ENCODE results near the gene ELMO2.
A peak's percentile ranks its signal among the peaks of the same experiment; 100 is the strongest.
"Not testable (repeated sequence)": the region's sequence is repeated elsewhere in the genome, so short reads cannot be mapped to it uniquely, and the experiment has no call there.

Gene ELMO2

DNA sequence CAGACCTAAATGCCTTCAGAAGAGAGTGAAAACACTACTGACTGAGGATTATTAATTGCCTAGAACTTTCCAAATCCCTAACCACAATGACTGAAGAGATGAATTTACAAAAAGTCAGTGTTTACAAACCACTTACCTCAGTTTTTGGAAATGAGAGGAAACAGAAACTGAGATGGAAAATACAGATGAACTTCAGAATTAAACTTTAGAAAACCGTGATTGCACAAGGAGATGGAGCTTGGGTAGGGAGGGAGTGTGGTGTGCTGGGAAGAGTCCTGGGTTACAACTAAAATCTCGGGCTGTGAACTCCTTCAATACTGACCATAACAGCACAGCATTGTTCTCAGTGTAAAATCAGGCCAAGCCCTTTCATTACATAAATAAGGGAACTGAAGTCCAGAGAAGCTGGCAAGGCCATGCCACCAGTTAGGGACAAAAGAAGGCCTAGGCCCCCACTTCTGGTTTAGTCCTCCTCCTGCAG lies 4.0 kb downstream of the ELMO2 start:
- no peak for DNase-seq (ENCODE audit: low read depth)

- DNase-seq (ENCODE audit: low read depth), result no peak
Observed at GRCh38 chr20:46401478-46401860, 4.9 kb downstream of the ELMO2 start.

DNA sequence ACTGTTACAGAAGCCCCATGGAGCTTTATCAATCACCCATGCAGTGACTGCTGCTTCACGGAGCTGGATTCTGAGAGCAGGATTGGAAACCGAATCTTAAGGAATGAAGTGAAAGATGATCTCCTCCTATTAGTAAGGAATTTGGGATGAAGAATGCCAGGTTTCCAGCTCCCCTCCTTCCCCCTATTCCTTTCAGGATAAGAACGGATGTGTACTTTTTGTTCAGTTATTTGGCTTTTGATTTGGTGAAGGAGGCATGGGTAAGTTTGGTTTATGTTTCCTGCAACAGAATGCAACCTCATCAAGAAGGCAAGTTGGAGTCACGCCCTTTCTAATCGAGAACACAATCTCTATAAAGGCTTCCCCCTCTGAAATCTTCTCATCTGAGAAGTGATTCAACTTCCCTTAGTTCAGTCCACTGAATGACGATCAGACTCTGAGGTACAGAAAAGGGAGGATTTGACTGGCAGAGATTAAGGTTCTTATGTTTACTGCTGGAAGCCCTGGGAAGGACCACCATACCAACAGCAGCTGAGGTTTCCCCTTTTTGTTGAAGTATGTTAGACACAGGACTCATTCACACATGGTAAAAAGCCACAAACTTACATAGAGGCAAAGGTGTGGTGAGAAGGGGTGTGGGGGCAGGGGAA lies 5.5 kb downstream of the ELMO2 start:
- peak; percentile 20 for DNase-seq (ENCODE audit: low read depth)

DNA sequence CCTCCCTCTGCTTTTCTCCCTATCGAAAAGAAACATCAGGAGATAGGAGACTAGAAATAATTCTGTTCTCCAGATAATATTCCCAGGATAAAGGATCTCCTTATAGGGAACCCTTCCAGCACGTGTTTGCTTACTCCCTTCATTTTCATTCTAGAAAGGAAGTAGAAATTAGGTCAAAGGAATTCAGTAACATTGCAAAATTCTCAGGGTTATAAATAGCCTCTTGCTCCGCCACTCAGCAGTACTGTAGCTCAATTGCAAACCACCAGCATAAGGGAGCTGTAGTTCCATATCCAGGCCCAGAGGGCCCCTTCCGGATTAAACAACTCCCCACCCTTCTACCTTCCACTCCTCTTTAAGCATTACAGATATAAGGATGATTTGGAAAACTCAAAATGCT lies 6.2 kb downstream of the ELMO2 start:
- DNase-seq (ENCODE audit: low read depth), result peak; percentile 40

DNA sequence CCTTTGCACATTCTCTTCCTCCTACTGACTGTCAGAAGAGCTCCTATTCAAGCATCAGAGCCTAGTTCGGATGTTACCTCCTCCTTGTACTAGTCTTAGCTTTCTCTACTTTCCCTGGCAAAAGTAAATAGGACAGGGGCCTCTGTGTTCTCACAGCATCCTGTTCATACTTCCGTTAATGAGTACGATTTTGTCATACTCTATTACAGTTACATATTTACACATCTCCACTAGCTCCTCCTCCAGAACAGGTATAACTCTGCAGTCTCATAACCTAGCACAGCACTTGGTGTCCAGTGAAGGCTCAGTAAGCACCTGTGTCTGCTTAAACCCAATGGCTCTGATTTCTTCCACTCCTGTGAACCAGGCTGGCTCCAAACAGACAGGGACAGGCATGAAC lies 7.0 kb downstream of the ELMO2 start:
- DNase-seq (ENCODE audit: low read depth), result no peak

- DNase-seq (ENCODE audit: low read depth), result no peak
Observed at GRCh38 chr20:46398963-46399362, 7.5 kb downstream of the ELMO2 start.

GRCh38 chr20:46396052-46396740 lies 10.2 kb downstream of the ELMO2 start:
- DNase-seq (ENCODE audit: low read depth), result no peak

DNA sequence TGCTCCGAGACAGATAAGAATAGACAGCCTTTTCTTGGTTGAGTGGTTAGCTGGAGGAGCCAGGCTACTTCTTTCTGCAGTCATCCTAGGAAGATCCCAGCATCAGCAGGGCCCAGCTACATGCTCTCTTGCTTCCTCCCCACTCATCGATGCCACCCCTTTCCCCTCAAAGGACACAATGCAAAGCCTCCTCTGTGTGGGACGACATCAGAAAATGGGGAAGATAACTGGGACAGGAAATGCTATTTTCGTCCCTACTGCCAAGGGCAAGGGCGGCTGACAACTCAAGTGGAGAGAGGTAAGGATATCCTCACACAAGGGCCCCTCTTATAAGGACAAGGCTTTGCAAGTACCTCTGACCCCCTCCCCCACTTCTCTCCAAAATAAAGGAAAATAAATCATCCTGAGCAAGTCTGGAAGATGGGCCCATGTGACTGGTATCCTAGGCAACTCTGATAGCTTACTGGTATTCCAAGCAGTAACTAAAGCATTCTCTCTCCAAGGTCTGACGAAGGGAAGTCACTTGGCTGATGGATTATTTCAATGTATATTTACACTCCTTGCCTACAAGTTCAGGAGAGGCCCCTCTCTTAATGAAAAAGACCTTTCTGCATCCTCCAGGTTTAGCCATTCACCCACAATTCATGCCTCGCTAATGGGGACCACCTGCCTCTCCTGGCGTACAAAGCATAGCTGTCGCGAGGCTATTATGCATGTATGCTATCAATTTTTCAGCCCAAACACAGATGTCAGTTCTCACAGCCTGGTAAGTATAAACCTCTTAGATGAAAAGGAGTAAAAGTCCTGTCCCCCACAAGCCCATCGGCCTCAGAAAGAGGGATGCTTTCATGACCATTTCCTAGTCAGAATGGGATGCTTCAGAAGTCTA lies 11.3 kb downstream of the ELMO2 start:
- no peak for DNase-seq (ENCODE audit: low read depth)

- DNase-seq (ENCODE audit: low read depth), result no peak
Observed at GRCh38 chr20:46393967-46394366, 12.4 kb downstream of the ELMO2 start.

DNA sequence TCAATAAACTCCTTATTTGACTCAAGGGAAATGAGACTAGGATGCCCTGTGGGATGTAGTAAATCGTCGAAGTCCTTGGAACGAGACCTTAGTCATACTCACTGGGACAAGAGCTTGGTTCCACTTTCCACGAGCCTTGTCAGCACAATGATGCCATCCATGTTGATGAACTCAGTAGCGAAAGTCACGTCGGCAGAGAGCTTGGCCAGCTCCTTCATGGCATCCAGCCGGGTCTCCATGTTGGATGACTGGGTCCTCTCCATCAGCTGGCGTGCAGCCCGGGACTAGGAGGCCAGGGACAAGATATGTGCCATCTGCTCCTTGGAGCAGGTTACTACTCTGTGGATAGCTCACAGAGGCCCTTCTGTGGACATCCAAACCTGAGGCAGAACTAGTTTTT lies 17.5 kb downstream of the ELMO2 start:
- no peak for DNase-seq (ENCODE audit: low read depth)

DNA sequence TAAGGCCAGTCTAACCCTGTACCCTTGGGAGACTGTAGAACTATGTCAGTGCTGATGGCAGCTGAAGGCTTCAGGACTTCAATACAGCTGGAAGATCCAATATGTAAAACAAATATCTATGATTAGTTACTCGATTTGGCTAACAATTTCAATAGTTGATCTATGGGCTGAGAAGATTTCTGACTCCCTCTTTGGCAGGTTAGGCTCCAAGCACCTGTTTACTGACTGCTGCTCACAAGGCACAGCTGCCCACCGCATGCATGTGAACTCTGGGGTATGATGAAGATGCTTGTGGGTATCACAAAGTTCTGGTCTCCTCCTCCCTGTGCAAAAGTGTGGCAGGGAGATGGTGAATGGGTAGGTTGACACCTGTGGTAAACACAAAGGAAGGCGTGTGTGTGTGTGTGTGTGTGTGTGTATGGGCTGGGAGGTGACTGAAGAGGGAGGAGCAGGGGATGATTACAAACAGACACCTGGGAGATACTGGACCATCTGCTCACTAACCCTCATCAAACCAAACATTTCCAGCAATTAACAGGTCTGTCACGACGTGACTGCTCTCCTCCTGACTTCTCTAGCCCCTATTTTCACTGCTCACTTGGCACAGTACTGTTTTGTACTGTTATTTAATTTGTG lies 18.1 kb downstream of the ELMO2 start:
- no peak for DNase-seq (ENCODE audit: low read depth)

DNA sequence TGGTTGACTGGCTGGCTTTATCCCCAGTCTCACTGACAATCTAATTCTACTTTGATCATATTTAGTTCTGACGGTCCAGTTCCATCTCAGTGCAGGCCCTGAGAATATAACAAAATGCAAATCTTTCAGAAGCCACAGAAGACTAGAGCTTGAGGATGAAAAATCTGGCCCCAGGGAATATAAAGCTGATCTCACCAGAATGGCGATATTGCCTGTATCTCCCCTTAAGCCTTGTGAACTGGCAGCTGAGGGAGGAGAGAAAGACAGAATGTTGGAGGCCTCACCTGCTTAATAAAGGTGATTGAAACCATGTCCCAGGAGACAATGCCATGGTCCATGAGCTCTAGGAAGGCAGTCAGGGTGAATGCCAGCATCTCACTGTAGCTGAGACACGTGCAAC lies 19.4 kb downstream of the ELMO2 start:
- DNase-seq (ENCODE audit: low read depth), result not testable (repeated sequence)

GRCh38 chr20:46378412-46379009 lies 27.9 kb downstream of the ELMO2 start:
- no peak for DNase-seq (ENCODE audit: low read depth)

DNA sequence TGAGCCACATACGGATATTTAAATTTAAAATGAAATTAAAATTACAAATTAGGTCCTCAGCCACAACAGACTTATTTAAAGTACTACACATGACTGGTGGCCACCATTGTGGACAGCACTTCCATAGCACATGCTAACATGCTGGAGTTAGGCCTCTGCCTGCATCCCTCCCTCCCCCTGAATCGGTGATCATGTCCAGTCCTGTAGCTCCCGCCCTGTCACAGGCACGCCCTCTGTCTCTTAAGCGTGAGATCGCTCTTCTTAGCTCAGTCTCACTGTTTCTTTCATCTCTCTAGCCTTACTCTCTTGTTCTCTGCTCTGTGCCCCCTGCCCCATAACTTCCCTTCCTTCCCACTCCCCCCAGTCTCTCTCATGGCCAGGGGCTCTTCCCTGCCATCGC lies 28.9 kb downstream of the ELMO2 start:
- no peak for DNase-seq (ENCODE audit: low read depth)

DNA sequence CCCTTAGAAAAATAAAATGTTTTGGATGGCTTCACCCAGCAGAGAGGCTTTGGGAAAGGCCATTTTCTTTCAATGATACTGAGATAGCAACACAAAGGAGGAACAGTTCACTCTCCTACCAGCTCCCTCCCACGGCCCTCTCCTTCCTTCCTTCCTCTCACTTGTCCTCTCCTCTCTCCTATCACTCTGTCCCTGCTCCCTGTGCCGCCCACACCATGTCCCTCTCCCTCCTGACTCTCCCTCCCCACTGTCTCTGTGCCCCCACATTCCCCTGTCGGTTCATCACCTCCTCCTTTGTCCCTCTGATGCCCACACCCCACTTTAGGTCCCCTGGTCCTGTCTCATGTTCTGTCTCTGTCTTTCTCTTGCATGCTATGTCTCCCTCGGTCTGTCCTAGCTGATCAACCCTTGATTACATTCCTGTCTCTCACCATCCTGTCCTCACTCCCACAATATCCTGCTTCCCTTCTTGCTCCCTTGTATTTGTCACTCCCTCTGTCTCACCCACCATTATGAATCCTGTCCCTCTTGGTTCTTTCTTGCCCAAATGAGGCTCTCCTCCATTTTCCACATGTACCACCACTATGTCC lies 30.1 kb downstream of the ELMO2 start:
- DNase-seq (ENCODE audit: low read depth), result no peak

GRCh38 chr20:46375771-46376170 lies 30.6 kb downstream of the ELMO2 start:
- DNase-seq (ENCODE audit: low read depth), result no peak

DNA sequence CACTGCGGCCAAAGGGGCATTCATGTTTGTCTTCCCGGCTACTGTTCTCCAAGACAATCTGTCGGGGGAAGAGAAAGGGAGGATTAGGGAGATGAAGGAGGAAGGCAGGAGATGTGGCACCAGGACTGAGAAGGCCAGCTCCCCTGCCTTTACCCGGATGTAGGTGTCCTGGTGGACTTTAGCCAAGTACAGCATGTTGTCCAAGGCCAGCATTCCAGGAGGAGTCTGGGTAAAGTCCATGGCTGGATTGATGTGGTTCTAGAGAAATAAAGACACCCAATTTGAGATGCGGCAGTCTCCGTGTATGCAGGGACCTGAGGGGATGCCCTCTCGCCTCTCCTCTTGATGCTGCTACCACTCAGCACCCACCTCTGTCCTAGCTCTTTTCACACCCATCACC lies 32.0 kb downstream of the ELMO2 start:
- no peak for DNase-seq (ENCODE audit: low read depth)

GRCh38 chr20:46371656-46372055 lies 34.8 kb downstream of the ELMO2 start:
- DNase-seq (ENCODE audit: low read depth), result no peak

- no peak for DNase-seq (ENCODE audit: low read depth)
Observed at GRCh38 chr20:46368902-46369268, 37.5 kb downstream of the ELMO2 start.

DNA sequence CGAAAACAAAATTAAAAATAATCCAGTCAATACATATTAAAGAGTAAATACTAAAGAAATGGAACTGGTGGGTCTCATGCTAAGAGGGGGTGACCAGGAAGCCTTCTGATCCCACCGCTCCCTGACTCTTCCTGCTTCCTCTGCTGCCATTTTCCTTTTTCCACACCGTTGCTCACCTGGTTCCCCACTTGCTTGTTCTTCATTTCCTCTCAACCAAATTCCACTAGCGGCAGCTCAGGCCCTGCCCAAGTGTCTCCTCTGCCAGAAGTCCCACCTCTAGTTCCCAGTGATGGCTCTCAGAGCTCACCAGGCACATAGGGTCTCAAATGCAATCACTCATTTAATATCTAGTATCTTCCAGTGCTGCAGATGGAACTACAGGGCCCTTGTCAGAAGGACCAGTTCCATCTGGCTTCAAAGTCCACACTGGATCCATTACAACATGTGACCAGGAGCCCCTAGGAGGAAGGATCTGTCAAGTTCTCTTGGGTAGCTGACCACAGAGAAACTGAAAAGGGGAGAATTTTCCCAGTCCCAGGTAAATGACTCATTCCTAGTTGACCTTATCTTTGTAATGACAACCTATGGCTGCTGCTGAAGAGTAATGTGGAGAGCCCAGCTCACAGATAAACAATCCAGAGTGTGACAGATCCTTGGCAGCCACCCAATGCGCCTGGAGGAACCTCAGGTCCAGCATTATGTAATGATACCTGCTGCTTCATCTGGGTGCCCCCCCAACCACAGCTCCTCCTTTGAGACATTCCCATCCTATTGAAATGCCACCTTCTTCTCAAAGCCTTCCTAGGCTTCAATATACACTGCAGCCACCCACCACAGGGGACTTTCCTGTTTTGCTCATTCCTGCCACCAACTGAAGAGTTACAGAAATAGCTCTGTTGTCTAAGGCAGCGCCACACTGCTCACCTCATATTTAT lies 38.2 kb downstream of the ELMO2 start:
- no peak for DNase-seq (ENCODE audit: low read depth)

DNA sequence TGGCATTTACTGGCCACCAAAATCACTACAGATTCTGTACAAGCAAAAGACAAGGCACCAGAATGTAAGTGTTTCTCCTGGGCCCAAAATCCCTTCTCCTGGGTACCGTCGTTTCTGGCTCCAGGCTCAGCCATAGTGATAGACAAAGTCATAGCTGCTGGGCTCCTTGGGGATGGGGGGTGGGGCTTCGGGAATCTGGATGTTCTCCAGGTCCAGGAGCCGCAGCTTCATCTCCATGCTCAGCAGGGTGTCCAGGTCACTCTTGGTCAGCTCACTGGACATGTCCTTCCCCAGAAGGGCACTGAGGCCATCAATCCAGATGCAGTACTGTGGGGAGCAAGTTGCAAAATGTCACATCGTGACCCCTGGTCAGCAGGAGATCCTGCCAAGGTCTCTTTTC lies 39.2 kb downstream of the ELMO2 start:
- DNase-seq (ENCODE audit: low read depth), result no peak
